ENCODE data around the gene LMTK2. TPM values are rescaled to one million over a fixed set of nuclear protein-coding genes. Genes with fewer than 3 reads are reported as not detected.

The LMTK2 gene
- total and polyA plus RNA-seq, 2 experiments from 2014 or later: 6.1 to 30.8 TPM

DNA sequence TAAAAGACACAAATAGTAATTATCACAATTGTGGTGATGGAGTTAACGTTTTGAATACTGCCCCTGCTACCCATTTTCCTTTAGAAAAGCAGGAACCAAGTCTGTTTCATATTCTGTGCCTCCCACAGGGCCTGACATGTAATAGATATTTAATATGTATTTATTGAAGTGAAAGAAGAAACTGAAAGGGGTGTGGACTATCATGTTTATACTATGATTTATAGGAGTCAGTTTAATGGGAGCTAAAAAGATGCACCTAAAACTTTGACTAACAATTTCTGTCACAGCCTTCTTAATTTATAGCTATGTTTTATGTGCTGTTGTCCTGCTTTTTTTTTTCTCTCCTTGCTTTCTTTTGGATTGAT is 80.5 kb downstream of the LMTK2 start:
- Mint-ChIP-seq H3K27ac (no peak overlapping the region), H3K9me3 (no peaks in the 10 kb centered on the region), H3K4me3 (no peak overlapping the region), H3K36me3 (ENCODE audit: low read depth) (peaks cover 20% of the 10 kb centered on the region), H3K4me1 (peaks cover 10% of the 10 kb centered on the region), H3K27me3 (ENCODE audit: insufficient read depth, low read depth, poor library complexity) (no peaks in the 10 kb centered on the region)
- H3K4me1 ChIP-seq (ENCODE audit: insufficient read depth): peaks cover 8% of the 10 kb centered on the region; the same call in 1 of the 2 replicates
- no peaks in the 10 kb centered on the region for H4K20me1 ChIP-seq (replicated peaks; ENCODE audit: insufficient read depth)
- ATAC-seq (no peak), DNase-seq (ENCODE audit: low spot score) (no peak)
- TF ChIP-seq NANOG (IDR thresholded peaks at IDR 0.05; ENCODE audit: borderline replicate concordance) (no peak), POLR2AphosphoS5 (IDR thresholded peaks at IDR 0.05; ENCODE audit: low read depth) (no peak), CREB1 (CRISPR knock-in tag; IDR thresholded peaks at IDR 0.05; ENCODE audit: low read depth) (no peak), JUNB (IDR thresholded peaks at IDR 0.05; ENCODE audit: unreplicated experiment) (no peak), STAT1 (IDR thresholded peaks at IDR 0.05; ENCODE audit: unreplicated experiment) (no peak), ZNF114 (CRISPR knock-in tag; IDR thresholded peaks at IDR 0.05) (no peak), ZNF331 (CRISPR knock-in tag; IDR thresholded peaks at IDR 0.05; ENCODE audit: low read depth) (no peak), EZH2 (IDR thresholded peaks at IDR 0.05; ENCODE audit: low read depth, unreplicated experiment) (no peak), EZH2phosphoT487 (IDR thresholded peaks at IDR 0.05; ENCODE audit: unreplicated experiment) (no peak)
- TF ChIP-seq, protein P1, sequence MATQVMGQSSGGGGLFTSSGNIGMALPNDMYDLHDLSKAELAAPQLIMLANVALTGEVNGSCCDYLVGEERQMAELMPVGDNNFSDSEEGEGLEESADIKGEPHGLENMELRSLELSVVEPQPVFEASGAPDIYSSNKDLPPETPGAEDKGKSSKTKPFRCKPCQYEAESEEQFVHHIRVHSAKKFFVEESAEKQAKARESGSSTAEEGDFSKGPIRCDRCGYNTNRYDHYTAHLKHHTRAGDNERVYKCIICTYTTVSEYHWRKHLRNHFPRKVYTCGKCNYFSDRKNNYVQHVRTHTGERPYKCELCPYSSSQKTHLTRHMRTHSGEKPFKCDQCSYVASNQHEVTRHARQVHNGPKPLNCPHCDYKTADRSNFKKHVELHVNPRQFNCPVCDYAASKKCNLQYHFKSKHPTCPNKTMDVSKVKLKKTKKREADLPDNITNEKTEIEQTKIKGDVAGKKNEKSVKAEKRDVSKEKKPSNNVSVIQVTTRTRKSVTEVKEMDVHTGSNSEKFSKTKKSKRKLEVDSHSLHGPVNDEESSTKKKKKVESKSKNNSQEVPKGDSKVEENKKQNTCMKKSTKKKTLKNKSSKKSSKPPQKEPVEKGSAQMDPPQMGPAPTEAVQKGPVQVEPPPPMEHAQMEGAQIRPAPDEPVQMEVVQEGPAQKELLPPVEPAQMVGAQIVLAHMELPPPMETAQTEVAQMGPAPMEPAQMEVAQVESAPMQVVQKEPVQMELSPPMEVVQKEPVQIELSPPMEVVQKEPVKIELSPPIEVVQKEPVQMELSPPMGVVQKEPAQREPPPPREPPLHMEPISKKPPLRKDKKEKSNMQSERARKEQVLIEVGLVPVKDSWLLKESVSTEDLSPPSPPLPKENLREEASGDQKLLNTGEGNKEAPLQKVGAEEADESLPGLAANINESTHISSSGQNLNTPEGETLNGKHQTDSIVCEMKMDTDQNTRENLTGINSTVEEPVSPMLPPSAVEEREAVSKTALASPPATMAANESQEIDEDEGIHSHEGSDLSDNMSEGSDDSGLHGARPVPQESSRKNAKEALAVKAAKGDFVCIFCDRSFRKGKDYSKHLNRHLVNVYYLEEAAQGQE (IDR thresholded peaks at IDR 0.05; ENCODE audit: unreplicated experiment): no peak
- TF ChIP-seq, protein P2, sequence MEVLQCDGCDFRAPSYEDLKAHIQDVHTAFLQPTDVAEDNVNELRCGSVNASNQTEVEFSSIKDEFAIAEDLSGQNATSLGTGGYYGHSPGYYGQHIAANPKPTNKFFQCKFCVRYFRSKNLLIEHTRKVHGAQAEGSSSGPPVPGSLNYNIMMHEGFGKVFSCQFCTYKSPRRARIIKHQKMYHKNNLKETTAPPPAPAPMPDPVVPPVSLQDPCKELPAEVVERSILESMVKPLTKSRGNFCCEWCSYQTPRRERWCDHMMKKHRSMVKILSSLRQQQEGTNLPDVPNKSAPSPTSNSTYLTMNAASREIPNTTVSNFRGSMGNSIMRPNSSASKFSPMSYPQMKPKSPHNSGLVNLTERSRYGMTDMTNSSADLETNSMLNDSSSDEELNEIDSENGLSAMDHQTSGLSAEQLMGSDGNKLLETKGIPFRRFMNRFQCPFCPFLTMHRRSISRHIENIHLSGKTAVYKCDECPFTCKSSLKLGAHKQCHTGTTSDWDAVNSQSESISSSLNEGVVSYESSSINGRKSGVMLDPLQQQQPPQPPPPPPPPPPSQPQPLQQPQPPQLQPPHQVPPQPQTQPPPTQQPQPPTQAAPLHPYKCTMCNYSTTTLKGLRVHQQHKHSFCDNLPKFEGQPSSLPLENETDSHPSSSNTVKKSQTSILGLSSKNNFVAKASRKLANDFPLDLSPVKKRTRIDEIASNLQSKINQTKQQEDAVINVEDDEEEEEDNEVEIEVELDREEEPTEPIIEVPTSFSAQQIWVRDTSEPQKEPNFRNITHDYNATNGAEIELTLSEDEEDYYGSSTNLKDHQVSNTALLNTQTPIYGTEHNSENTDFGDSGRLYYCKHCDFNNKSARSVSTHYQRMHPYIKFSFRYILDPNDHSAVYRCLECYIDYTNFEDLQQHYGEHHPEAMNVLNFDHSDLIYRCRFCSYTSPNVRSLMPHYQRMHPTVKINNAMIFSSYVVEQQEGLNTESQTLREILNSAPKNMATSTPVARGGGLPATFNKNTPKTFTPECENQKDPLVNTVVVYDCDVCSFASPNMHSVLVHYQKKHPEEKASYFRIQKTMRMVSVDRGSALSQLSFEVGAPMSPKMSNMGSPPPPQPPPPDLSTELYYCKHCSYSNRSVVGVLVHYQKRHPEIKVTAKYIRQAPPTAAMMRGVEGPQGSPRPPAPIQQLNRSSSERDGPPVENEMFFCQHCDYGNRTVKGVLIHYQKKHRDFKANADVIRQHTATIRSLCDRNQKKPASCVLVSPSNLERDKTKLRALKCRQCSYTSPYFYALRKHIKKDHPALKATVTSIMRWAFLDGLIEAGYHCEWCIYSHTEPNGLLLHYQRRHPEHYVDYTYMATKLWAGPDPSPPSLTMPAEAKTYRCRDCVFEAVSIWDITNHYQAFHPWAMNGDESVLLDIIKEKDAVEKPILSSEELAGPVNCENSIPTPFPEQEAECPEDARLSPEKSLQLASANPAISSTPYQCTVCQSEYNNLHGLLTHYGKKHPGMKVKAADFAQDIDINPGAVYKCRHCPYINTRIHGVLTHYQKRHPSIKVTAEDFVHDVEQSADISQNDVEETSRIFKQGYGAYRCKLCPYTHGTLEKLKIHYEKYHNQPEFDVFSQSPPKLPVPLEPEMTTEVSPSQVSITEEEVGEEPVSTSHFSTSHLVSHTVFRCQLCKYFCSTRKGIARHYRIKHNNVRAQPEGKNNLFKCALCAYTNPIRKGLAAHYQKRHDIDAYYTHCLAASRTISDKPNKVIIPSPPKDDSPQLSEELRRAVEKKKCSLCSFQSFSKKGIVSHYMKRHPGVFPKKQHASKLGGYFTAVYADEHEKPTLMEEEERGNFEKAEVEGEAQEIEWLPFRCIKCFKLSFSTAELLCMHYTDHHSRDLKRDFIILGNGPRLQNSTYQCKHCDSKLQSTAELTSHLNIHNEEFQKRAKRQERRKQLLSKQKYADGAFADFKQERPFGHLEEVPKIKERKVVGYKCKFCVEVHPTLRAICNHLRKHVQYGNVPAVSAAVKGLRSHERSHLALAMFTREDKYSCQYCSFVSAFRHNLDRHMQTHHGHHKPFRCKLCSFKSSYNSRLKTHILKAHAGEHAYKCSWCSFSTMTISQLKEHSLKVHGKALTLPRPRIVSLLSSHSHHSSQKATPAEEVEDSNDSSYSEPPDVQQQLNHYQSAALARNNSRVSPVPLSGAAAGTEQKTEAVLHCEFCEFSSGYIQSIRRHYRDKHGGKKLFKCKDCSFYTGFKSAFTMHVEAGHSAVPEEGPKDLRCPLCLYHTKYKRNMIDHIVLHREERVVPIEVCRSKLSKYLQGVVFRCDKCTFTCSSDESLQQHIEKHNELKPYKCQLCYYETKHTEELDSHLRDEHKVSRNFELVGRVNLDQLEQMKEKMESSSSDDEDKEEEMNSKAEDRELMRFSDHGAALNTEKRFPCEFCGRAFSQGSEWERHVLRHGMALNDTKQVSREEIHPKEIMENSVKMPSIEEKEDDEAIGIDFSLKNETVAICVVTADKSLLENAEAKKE (CRISPR knock-in tag; IDR thresholded peaks at IDR 0.05): no peak
- TF ChIP-seq, protein P3, sequence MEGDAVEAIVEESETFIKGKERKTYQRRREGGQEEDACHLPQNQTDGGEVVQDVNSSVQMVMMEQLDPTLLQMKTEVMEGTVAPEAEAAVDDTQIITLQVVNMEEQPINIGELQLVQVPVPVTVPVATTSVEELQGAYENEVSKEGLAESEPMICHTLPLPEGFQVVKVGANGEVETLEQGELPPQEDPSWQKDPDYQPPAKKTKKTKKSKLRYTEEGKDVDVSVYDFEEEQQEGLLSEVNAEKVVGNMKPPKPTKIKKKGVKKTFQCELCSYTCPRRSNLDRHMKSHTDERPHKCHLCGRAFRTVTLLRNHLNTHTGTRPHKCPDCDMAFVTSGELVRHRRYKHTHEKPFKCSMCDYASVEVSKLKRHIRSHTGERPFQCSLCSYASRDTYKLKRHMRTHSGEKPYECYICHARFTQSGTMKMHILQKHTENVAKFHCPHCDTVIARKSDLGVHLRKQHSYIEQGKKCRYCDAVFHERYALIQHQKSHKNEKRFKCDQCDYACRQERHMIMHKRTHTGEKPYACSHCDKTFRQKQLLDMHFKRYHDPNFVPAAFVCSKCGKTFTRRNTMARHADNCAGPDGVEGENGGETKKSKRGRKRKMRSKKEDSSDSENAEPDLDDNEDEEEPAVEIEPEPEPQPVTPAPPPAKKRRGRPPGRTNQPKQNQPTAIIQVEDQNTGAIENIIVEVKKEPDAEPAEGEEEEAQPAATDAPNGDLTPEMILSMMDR (conservative IDR thresholded peaks at IDR 0.05; ENCODE audit: low read depth in 2 of 2): no peak
- TF ChIP-seq, protein P4, sequence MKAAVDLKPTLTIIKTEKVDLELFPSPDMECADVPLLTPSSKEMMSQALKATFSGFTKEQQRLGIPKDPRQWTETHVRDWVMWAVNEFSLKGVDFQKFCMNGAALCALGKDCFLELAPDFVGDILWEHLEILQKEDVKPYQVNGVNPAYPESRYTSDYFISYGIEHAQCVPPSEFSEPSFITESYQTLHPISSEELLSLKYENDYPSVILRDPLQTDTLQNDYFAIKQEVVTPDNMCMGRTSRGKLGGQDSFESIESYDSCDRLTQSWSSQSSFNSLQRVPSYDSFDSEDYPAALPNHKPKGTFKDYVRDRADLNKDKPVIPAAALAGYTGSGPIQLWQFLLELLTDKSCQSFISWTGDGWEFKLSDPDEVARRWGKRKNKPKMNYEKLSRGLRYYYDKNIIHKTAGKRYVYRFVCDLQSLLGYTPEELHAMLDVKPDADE (IDR thresholded peaks at IDR 0.05): no peak
- no peaks in the 10 kb centered on the region for H3F3A ChIP-seq (replicated peaks; ENCODE audit: low read depth)
- no peaks in the 10 kb centered on the region for H3K79me2 ChIP-seq (replicated peaks; ENCODE audit: insufficient read depth)
- no peak overlapping the region for H3K4me2 ChIP-seq
- H3K9me2 ChIP-seq (ENCODE audit: insufficient read depth): no peaks in the 10 kb centered on the region
- H2AFZ ChIP-seq: no peak overlapping the region
- H3K36me3 ChIP-seq (ENCODE audit: insufficient read depth): peaks cover under 1% of the 10 kb centered on the region
- H3K4me3 ChIP-seq: no peak overlapping the region
- H3K27ac ChIP-seq (ENCODE audit: low read depth): no peak overlapping the region
- no peaks in the 10 kb centered on the region for H3K27me3 ChIP-seq (ENCODE audit: insufficient read depth)
